Measurements from ENCODE around the gene TET1.

Gene TET1

GRCh38 chr10:68559841-68560185 lies 324 bp upstream of the TET1 start:
- peak overlapping the region; percentile 96 for H2AFZ ChIP-seq
- H3K27me3 ChIP-seq (ENCODE audit: control insufficient read depth, insufficient read depth, low read length), result no peaks in the 10 kb centered on the region
- no peaks in the 10 kb centered on the region for H3K36me3 ChIP-seq (ENCODE audit: control insufficient read depth, insufficient read depth, low read length)
- no peaks in the 10 kb centered on the region for H3K4me1 ChIP-seq
- no peaks in the 10 kb centered on the region for H3K9me3 ChIP-seq (ENCODE audit: control insufficient read depth, low read length)
- H3K27ac ChIP-seq, result no peak overlapping the region
- H3K9ac ChIP-seq, result no peak overlapping the region
- peak overlapping the region; percentile 74 for H3K4me3 ChIP-seq (ENCODE audit: low read depth, low read length)
- no peak for TF ChIP-seq CTCF (IDR thresholded peaks at IDR 0.05)
- H3K79me2 ChIP-seq, result peaks cover 4% of the 10 kb centered on the region
- peak overlapping the region; percentile 80 for H3K4me2 ChIP-seq (ENCODE audit: low read length)

GRCh38 chr10:68560943-68561864 lies 1.1 kb downstream of the TET1 start:
- Histone ChIP-seq H3K4me3 (ENCODE audit: low read depth, low read length) (peak overlapping the region; percentile 74), H3K4me1 (no peaks in the 10 kb centered on the region), H2AFZ (peak overlapping the region; percentile 96), H3K9me3 (ENCODE audit: control insufficient read depth, low read length) (no peaks in the 10 kb centered on the region), H3K27me3 (ENCODE audit: control insufficient read depth, insufficient read depth, low read length) (no peaks in the 10 kb centered on the region), H3K36me3 (ENCODE audit: control insufficient read depth, insufficient read depth, low read length) (no peaks in the 10 kb centered on the region), H3K4me2 (ENCODE audit: low read length) (peak overlapping the region; percentile 80), H3K27ac (no peak overlapping the region), H3K79me2 (peaks cover 4% of the 10 kb centered on the region), H3K9ac (peak overlapping the region; percentile 1)
- TF ChIP-seq CTCF (IDR thresholded peaks at IDR 0.05), result no peak

- H3K4me1 ChIP-seq, result no peaks in the 10 kb centered on the region
- no peak overlapping the region for H3K4me3 ChIP-seq (ENCODE audit: low read depth, low read length)
- H3K27me3 ChIP-seq (ENCODE audit: control insufficient read depth, insufficient read depth, low read length), result no peaks in the 10 kb centered on the region
- no peak overlapping the region for H3K4me2 ChIP-seq (ENCODE audit: low read length)
- H3K9ac ChIP-seq, result no peak overlapping the region
- H3K9me3 ChIP-seq (ENCODE audit: control insufficient read depth, low read length), result no peaks in the 10 kb centered on the region
- no peaks in the 10 kb centered on the region for H3K36me3 ChIP-seq (ENCODE audit: control insufficient read depth, insufficient read depth, low read length)
- peak overlapping the region; percentile 96 for H2AFZ ChIP-seq
- TF ChIP-seq CTCF (IDR thresholded peaks at IDR 0.05), result no peak
- peaks cover 4% of the 10 kb centered on the region for H3K79me2 ChIP-seq
- H3K27ac ChIP-seq, result no peak overlapping the region
Observed at GRCh38 chr10:68561865-68562649, 1.9 kb downstream of the TET1 start.

GRCh38 chr10:68562661-68563570 lies 2.8 kb downstream of the TET1 start:
- Histone ChIP-seq H3K9me3 (ENCODE audit: control insufficient read depth, low read length) (no peaks in the 10 kb centered on the region), H3K27ac (no peak overlapping the region), H3K4me1 (no peaks in the 10 kb centered on the region), H3K4me2 (ENCODE audit: low read length) (no peak overlapping the region), H3K4me3 (ENCODE audit: low read depth, low read length) (no peak overlapping the region), H3K27me3 (ENCODE audit: control insufficient read depth, insufficient read depth, low read length) (no peaks in the 10 kb centered on the region), H3K79me2 (peaks cover 4% of the 10 kb centered on the region), H2AFZ (peak overlapping the region; percentile 61), H3K9ac (no peak overlapping the region), H3K36me3 (ENCODE audit: control insufficient read depth, insufficient read depth, low read length) (no peaks in the 10 kb centered on the region)
- TF ChIP-seq CTCF (IDR thresholded peaks at IDR 0.05), result no peak
